HUES6 (cell line): Measurements from ENCODE around the gene EDEM1.

Experiments
- H3K27ac ChIP-seq: 2 replicates; pipeline ENCODE4 v1.7.0; 2013; ENCODE audit warnings: low read depth, mild to moderate bottlenecking, low read length, inconsistent platforms
- H3K27me3 ChIP-seq: 2 replicates; pipeline ENCODE4 v1.6.1; 2013; ENCODE audit warnings: low read length; ENCODE audit not compliant: control insufficient read depth, insufficient read depth
- H3K36me3 ChIP-seq: 2 replicates; pipeline ENCODE4 v1.6.1; 2013; ENCODE audit warnings: low read length; ENCODE audit not compliant: control insufficient read depth, insufficient read depth
- H3K4me1 ChIP-seq: 2 replicates; pipeline ENCODE4 v1.6.1; 2013; ENCODE audit warnings: low read length; ENCODE audit not compliant: control insufficient read depth, insufficient read depth
- H3K4me3 ChIP-seq: 2 replicates; pipeline ENCODE4 v1.5.1; 2013; ENCODE audit warnings: low read depth, low read length
- H3K9ac ChIP-seq: one replicate; pipeline ENCODE4 v1.6.1; 2013; ENCODE audit warnings: mild to moderate bottlenecking, low read length
- H3K9me3 ChIP-seq: 2 replicates; pipeline ENCODE4 v1.6.1; 2013; ENCODE audit warnings: low read depth, low read length; ENCODE audit not compliant: control insufficient read depth, insufficient read depth

The EDEM1 gene

DNA sequence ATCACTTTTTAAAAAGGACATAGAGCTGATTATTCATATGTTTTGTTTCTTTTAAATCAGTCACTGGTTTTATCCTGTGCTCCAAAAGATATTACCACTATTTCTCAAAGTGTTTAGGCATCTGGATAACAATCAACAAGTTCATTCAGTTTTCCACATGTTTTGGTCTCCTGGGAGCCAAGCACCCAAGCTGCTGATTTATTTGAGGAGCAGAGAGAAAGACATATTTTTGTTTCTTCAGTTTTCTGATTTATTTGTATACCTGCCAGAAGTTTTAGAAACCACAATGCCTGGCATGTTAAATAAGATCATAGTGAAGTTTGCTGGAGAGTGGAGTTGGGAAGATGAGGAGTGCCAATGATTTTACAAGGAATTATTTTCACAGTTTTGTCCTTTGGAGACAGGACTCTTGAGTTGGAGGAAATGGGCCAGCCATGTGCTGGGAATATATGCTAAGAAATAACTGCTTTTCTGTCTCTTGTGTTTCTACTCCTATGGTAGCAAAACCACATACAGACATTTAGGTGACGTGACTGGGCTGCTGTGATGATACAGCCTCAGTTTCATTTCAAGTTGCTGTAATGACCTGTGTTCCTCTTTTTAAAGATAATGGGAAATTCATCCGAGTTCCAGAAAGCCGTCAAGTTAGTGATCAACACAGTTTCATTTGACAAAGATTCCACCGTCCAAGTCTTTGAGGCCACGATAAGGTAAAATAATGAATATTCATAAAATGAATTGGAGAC lies 11.7 kb downstream of the EDEM1 start:
- peak overlapping the region; percentile 94 for H3K27ac ChIP-seq
- no peaks in the 10 kb centered on the region for H3K9me3 ChIP-seq
- H3K4me3 ChIP-seq = no peak overlapping the region
- H3K36me3 ChIP-seq = peaks cover 50% of the 10 kb centered on the region
- no peak overlapping the region for H3K9ac ChIP-seq
- no peaks in the 10 kb centered on the region for H3K27me3 ChIP-seq
- peaks cover 37% of the 10 kb centered on the region for H3K4me1 ChIP-seq

DNA sequence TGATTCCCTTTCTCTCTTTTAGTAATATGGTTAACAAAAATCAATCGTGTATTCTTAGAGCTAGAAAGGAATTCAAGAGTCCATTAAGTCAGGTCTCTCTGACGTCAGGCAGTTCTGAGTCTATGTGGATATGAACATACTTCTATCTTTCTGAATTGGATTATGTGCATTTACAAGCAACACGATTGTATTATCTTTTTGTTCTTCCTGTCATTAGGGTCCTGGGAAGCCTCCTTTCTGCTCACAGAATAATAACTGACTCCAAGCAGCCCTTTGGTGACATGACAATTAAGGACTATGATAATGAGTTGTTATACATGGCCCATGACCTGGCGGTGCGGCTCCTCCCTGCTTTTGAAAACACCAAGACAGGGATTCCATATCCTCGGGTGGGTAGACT lies 14.0 kb downstream of the EDEM1 start:
- Histone ChIP-seq H3K36me3 (peaks cover 68% of the 10 kb centered on the region), H3K4me3 (no peak overlapping the region), H3K4me1 (peaks cover 23% of the 10 kb centered on the region), H3K27me3 (no peaks in the 10 kb centered on the region), H3K9ac (no peak overlapping the region), H3K9me3 (no peaks in the 10 kb centered on the region), H3K27ac (no peak overlapping the region)

- no peaks in the 10 kb centered on the region for H3K9me3 ChIP-seq
- H3K36me3 ChIP-seq = peaks cover 75% of the 10 kb centered on the region
- no peak overlapping the region for H3K27ac ChIP-seq
- no peak overlapping the region for H3K4me3 ChIP-seq
- peaks cover 16% of the 10 kb centered on the region for H3K4me1 ChIP-seq
- no peak overlapping the region for H3K9ac ChIP-seq
- no peaks in the 10 kb centered on the region for H3K27me3 ChIP-seq
Observed at GRCh38 chr3:5202222-5202621, 14.7 kb downstream of the EDEM1 start.

- Histone ChIP-seq H3K9me3 (no peaks in the 10 kb centered on the region), H3K36me3 (peaks cover 95% of the 10 kb centered on the region), H3K4me1 (no peaks in the 10 kb centered on the region), H3K27me3 (no peaks in the 10 kb centered on the region), H3K4me3 (no peak overlapping the region), H3K9ac (no peak overlapping the region), H3K27ac (no peak overlapping the region)
Observed at GRCh38 chr3:5205165-5205941, 17.8 kb downstream of the EDEM1 start.

- H3K27ac ChIP-seq = no peak overlapping the region
- H3K36me3 ChIP-seq = peaks cover 95% of the 10 kb centered on the region
- no peak overlapping the region for H3K9ac ChIP-seq
- no peaks in the 10 kb centered on the region for H3K27me3 ChIP-seq
- no peak overlapping the region for H3K4me3 ChIP-seq
- no peaks in the 10 kb centered on the region for H3K9me3 ChIP-seq
- peaks cover 20% of the 10 kb centered on the region for H3K4me1 ChIP-seq
Observed at GRCh38 chr3:5210926-5211325, 23.4 kb downstream of the EDEM1 start.

DNA sequence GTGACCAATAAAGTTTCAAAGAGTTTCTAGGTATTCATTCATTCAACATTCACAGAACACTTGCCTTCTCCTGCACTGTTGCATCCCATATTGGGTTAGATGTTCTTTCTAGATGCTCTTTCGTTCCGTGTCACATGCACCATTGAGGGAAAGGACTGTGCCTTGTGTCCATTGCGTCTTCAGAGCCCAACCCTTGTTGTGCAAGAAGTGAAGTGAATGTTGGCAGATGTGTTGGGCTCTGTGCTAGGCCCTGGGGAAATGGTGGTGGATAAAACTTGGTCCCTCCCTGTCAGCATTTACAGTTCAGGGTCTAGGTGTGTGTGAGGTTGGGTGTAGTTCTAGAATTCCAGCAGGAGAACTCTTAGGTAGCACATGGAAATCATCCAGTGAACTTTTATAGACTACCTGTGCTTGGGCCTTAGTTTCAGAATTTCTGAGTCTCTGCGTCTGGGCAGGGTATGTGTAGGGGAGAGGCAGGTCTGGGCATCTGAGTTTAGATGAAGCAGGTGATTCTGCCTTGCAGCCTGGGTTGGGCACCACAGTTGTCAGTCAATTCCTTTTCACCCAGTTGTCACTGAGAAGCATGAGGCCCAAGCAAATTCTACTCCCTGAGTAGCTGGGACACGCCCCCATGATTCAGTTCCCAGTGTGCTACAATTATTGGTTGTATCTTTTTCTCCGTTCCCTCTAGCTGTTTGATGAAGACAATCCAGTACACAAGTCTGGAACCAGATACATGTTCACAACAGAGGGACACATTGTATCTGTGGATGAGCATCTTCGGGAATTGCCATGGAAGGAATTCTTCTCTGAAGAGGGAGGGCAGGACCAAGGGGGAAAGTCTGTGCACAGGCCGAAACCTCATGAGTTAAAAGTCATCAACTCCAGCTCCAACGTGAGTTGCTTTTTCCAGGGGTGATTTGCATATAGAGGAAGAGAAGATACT lies 25.4 kb downstream of the EDEM1 start:
- Histone ChIP-seq H3K9me3 (no peaks in the 10 kb centered on the region), H3K27ac (no peak overlapping the region), H3K4me1 (peaks cover 20% of the 10 kb centered on the region), H3K4me3 (0 out of 2 replicates have a peak overlapping the region, but pooled peaks have one; percentile 4), H3K27me3 (no peaks in the 10 kb centered on the region), H3K9ac (no peak overlapping the region), H3K36me3 (peaks cover 93% of the 10 kb centered on the region)

- no peak overlapping the region for H3K27ac ChIP-seq
- H3K9ac ChIP-seq = no peak overlapping the region
- H3K4me3 ChIP-seq = 0 out of 2 replicates have a peak overlapping the region, but pooled peaks have one; percentile 4
- peaks cover 24% of the 10 kb centered on the region for H3K4me1 ChIP-seq
- no peaks in the 10 kb centered on the region for H3K27me3 ChIP-seq
- no peaks in the 10 kb centered on the region for H3K9me3 ChIP-seq
- peaks cover 92% of the 10 kb centered on the region for H3K36me3 ChIP-seq
Observed at GRCh38 chr3:5213574-5213966, 26.1 kb downstream of the EDEM1 start.

DNA sequence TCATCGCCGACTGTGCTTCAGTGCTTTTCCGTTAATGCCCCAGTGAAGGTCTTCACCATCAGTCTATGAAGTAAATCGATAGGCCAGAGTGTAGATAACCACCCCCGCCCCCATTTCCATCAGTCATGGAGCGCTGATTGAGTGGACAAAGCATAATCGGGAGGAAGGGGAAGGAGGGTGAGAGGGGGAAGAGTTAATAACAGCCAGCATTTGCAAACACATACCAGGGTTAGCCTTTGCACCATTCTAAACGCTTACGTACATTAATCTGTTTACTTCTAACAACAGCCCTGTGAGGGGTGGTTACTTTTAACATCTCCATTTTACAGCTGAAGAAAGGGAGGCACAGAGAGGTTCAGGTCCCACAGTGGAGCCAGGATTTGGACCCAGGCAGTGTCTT lies 26.8 kb downstream of the EDEM1 start:
- Histone ChIP-seq H3K27ac (no peak overlapping the region), H3K4me1 (peaks cover 32% of the 10 kb centered on the region), H3K4me3 (no peak overlapping the region), H3K27me3 (no peaks in the 10 kb centered on the region), H3K9ac (no peak overlapping the region), H3K36me3 (peaks cover 85% of the 10 kb centered on the region), H3K9me3 (no peaks in the 10 kb centered on the region)

DNA sequence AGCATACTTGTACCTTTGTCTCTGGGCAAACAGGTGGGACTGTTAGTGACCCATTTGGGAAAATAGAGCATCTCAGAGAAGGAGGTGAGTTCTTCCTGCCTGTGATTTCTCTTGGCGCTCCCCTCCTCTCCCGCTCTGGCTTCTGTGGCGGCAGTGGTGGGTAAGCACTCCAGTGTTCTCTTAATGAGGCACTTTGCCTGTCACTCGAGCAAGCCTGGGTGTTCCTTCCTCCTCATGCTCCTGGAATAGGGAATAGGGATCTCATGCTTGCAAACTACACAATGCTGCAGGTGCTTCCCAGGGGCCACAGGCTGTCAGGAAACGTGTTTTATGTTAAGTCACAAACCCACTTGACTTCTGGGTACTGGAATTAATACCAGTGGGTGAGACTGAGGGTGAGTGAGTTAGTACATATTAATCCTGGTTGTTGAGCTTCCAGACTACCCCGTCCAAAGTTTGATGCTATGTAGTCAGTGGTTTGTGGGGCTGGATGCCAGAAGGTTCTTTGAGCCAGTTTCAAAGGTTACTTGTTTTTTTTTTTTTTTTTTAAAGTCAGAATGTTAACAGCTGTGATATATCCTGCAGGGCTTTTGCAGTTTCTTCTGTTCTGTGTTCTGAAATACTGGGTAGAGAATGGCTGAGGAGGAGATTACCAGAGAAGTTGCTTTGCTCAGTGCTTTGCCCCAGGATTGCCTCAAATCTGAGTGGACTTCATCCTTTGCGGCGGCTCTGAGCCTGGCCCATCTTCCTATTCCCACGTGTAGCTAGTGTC lies 30.5 kb downstream of the EDEM1 start:
- no peak overlapping the region for H3K4me3 ChIP-seq

DNA sequence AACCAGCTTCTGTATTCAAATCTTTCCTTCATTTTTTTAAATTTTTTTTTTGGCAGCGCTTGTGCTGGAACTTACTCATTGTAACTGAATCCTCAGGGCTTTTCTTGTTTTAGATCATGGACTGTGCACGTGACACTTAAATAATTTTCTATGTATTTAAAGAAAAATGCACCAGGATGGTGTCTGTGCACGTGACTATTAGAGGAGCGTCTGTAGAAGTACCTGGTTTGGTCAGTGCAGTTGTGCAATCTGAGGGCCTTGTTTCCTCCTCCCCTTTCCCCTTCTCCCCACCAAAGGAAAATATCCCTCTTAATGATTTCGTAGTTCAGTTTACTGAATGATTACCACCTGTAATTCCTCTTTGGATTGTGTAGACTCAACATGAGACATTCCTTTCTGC lies 31.3 kb downstream of the EDEM1 start:
- Histone ChIP-seq H3K27ac (no peak overlapping the region; the same call in 1 of the 2 replicates), H3K9ac (no peak overlapping the region), H3K36me3 (peaks cover 46% of the 10 kb centered on the region), H3K27me3 (no peaks in the 10 kb centered on the region), H3K4me1 (peaks cover 26% of the 10 kb centered on the region), H3K4me3 (no peak overlapping the region), H3K9me3 (no peaks in the 10 kb centered on the region)

More for the DNA sequence above, 30.5 kb downstream of the EDEM1 start:
- Histone ChIP-seq H3K4me1 (peaks cover 34% of the 10 kb centered on the region), H3K27me3 (no peaks in the 10 kb centered on the region), H3K36me3 (peaks cover 54% of the 10 kb centered on the region), H3K27ac (no peak overlapping the region; the same call in 1 of the 2 replicates), H3K9ac (no peak overlapping the region), H3K9me3 (no peaks in the 10 kb centered on the region)
